ENCODE data around the gene ITFG2.

DNA sequence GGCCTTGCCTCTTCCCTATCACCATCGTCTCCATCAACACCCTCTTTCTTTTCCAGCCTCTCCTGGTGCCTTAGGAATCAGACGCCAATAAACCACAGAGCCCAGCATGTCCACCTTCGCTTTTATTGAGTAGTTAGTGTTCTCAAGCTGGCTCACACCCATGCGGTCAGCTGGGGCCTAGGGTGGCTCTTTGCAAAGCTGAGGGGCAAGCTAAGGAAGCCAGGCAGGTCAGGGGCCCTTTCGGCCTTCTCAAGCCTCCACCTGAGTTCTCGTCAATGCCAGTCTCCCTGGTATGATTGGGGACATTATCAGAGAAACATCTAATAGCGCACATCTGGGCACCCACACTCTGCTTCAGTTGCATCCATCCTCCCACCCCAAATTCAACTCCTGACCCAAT is 45.1 kb downstream of the ITFG2 start:
- TF ChIP-seq EZH2 (IDR thresholded peaks at IDR 0.05) (no peak), POLR2AphosphoS5 (IDR thresholded peaks at IDR 0.05; ENCODE audit: borderline replicate concordance, low read depth, low read length) (no peak; the same call in 1 of the 2 replicates), FOXP2 (optimal IDR thresholded peaks at IDR 0.05; ENCODE audit: control extremely low read depth, extremely low read length, insufficient read depth) (no peak)

All from SK-N-MC (cell line).